ENCODE results near the gene CHST13. TPM values are rescaled to one million over a fixed set of nuclear protein-coding genes. Genes with fewer than 3 reads are reported as not detected.
"Not testable (repeated sequence)": the region's sequence is repeated elsewhere in the genome, so short reads cannot be mapped to it uniquely, and the experiment has no call there.

The CHST13 gene
- total RNA-seq, 1 experiment from 2014 or later = not detected

- no peak for DNase-seq
Observed at GRCh38 chr3:126570103-126570541, 46.2 kb downstream of the CHST13 start.

GRCh38 chr3:126571078-126571477 is 47.1 kb downstream of the CHST13 start:
- H3K27me3 ChIP-seq = no peaks in the 10 kb centered on the region; the same call in 1 of the 2 replicates
- no peaks in the 10 kb centered on the region for H3K9me3 ChIP-seq
- DNase-seq = no peak
- no peaks in the 10 kb centered on the region for H3K36me3 ChIP-seq
- no peak overlapping the region for H3K4me3 ChIP-seq

More at GRCh38 chr3:126570103-126570541, 46.2 kb downstream of the CHST13 start:
- no peaks in the 10 kb centered on the region for H3K9me3 ChIP-seq
- no peak overlapping the region for H3K4me3 ChIP-seq
- no peaks in the 10 kb centered on the region for H3K36me3 ChIP-seq
- no peaks in the 10 kb centered on the region; the same call in 1 of the 2 replicates for H3K27me3 ChIP-seq

- Histone ChIP-seq H3K36me3 (no peaks in the 10 kb centered on the region), H3K27me3 (no peaks in the 10 kb centered on the region), H3K4me3 (no peak overlapping the region), H3K9me3 (no peaks in the 10 kb centered on the region)
- no peak for DNase-seq
Observed at GRCh38 chr3:126573492-126574117, 49.6 kb downstream of the CHST13 start.

- no peak overlapping the region for H3K4me3 ChIP-seq
- H3K27me3 ChIP-seq = no peaks in the 10 kb centered on the region
- DNase-seq = no peak
- H3K36me3 ChIP-seq = no peaks in the 10 kb centered on the region
- H3K9me3 ChIP-seq = peaks cover 7% of the 10 kb centered on the region
Observed at GRCh38 chr3:126577261-126577660, 53.3 kb downstream of the CHST13 start.

GRCh38 chr3:126578702-126579101 is 54.7 kb downstream of the CHST13 start:
- Histone ChIP-seq H3K27me3 (no peaks in the 10 kb centered on the region), H3K4me3 (no peak overlapping the region), H3K9me3 (peaks cover 7% of the 10 kb centered on the region), H3K36me3 (no peaks in the 10 kb centered on the region)
- no peak for DNase-seq

GRCh38 chr3:126580746-126581145 is 56.8 kb downstream of the CHST13 start:
- no peaks in the 10 kb centered on the region for H3K27me3 ChIP-seq
- H3K4me3 ChIP-seq = no peak overlapping the region
- H3K36me3 ChIP-seq = no peaks in the 10 kb centered on the region
- peaks cover 7% of the 10 kb centered on the region for H3K9me3 ChIP-seq
- DNase-seq = no peak

GRCh38 chr3:126581569-126581968 is 57.6 kb downstream of the CHST13 start:
- Histone ChIP-seq H3K4me3 (no peak overlapping the region), H3K36me3 (no peaks in the 10 kb centered on the region), H3K9me3 (peaks cover 8% of the 10 kb centered on the region), H3K27me3 (no peaks in the 10 kb centered on the region)
- DNase-seq = no peak

GRCh38 chr3:126582311-126582710 is 58.4 kb downstream of the CHST13 start:
- DNase-seq = no peak
- H3K27me3 ChIP-seq = no peaks in the 10 kb centered on the region
- no peak overlapping the region for H3K4me3 ChIP-seq
- H3K9me3 ChIP-seq = peaks cover 15% of the 10 kb centered on the region
- no peaks in the 10 kb centered on the region for H3K36me3 ChIP-seq

- not testable (repeated sequence) for H3K36me3 ChIP-seq, H3K27me3 ChIP-seq, H3K4me3 ChIP-seq, DNase-seq
- H3K9me3 ChIP-seq = peaks cover 48% of the 10 kb centered on the region
Observed at GRCh38 chr3:126591515-126591914, 67.6 kb downstream of the CHST13 start.

Other genes starting within 250 kb of the CHST13 start
- gene KLF15, start 166.7 kb upstream of the CHST13 start, total RNA-seq (2014; rRNA removed; shearing (Covaris generic); ENCODE audit: low replicate concordance) = 0.22 and 0.26 TPM in 2 replicates
- gene CFAP100, start 129.2 kb upstream of the CHST13 start, total RNA-seq (2014; rRNA removed; shearing (Covaris generic); ENCODE audit: low replicate concordance) = not detected in 2 replicates
- gene ZXDC, start 48.3 kb upstream of the CHST13 start, total RNA-seq (2014; rRNA removed; shearing (Covaris generic); ENCODE audit: low replicate concordance) = 16.3 and 22.2 TPM in 2 replicates
- gene UROC1, start 6.4 kb upstream of the CHST13 start, total RNA-seq (2014; rRNA removed; shearing (Covaris generic); ENCODE audit: low replicate concordance) = not detected in 2 replicates
- gene C3orf22, start 34.8 kb downstream of the CHST13 start, total RNA-seq (2014; rRNA removed; shearing (Covaris generic); ENCODE audit: low replicate concordance) = not detected in 2 replicates
- gene TXNRD3, start 131.0 kb downstream of the CHST13 start, total RNA-seq (2014; rRNA removed; shearing (Covaris generic); ENCODE audit: low replicate concordance) = 11.4 and 15.9 TPM in 2 replicates
- gene CHCHD6, start 180.1 kb downstream of the CHST13 start, total RNA-seq (2014; rRNA removed; shearing (Covaris generic); ENCODE audit: low replicate concordance) = 40.9 and 92.6 TPM in 2 replicates